Stimulated activated naive CD8-positive, alpha-beta T cell treated with anti-CD3 and anti-CD28 coated beads, Interleukin-15, Interleukin-2, amounts not matched to agents 100 ng/mL and 50 ng/mL, for 24 hours (primary cell): ENCODE measurements around the gene RBBP8.

Source experiments
- H3K27ac Mint-ChIP-seq: one replicate; pipeline ENCODE4 v1.8.0; 2021; ENCODE audit warnings: mild to moderate bottlenecking, mixed read lengths
- H3K27me3 Mint-ChIP-seq: one replicate; pipeline ENCODE4 v1.8.0; 2021; ENCODE audit warnings: mixed read lengths
- H3K36me3 Mint-ChIP-seq: one replicate; pipeline ENCODE4 v1.8.0; 2021; ENCODE audit warnings: low read depth, mixed read lengths
- H3K4me1 Mint-ChIP-seq: one replicate; pipeline ENCODE4 v1.8.0; 2021; ENCODE audit warnings: low read depth, mixed read lengths
- H3K4me3 Mint-ChIP-seq: one replicate; pipeline ENCODE4 v1.8.0; 2021; ENCODE audit warnings: mild to moderate bottlenecking, mixed read lengths
- H3K9me3 Mint-ChIP-seq: one replicate; pipeline ENCODE4 v1.8.0; 2021; ENCODE audit warnings: mixed read lengths

The RBBP8 gene

DNA sequence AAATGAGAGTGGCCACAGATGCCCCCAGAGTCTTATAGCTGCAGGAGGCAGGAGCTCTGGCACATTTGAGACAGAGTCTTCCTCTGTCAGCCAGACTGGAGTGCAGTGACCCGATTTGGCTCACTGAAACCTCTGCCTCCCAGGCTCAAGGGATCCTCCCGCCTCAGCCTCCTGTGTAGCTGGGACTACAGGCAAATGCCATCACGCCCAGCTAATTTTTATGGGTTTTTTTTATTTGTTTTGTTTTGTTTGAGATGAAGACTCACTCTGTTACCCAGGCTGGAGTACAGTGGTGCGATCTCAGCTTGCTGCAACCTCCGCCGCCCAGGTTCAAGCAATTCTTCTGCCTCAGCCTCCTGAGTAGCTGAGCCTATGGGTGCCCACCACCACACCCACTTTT is 121.4 kb downstream of the RBBP8 start:
- H3K27ac Mint-ChIP-seq, result no peak overlapping the region
- H3K4me1 Mint-ChIP-seq, result peaks cover 11% of the 10 kb centered on the region
- H3K4me3 Mint-ChIP-seq, result no peak overlapping the region
- H3K27me3 Mint-ChIP-seq, result peaks cover 3% of the 10 kb centered on the region
- no peaks in the 10 kb centered on the region for H3K36me3 Mint-ChIP-seq
- no peaks in the 10 kb centered on the region for H3K9me3 Mint-ChIP-seq

DNA sequence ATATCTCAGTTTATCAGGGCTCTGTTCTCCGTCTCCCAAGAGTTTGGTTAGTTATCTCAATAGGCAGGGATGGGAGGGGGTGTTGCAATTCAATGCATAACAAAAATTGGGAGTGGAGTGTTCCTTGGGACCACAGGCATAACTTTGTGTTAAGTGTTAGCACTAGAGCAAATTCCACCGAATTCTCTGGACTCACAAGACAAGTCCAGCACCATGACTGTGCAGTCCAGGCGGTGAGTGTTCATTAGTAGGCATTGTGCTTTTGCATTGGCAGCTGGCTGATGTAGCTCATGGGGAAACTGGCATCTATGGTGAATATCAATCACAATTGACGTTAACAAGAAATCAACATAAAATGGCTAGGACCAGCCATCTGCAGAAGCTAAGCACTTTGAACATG is 123.2 kb downstream of the RBBP8 start:
- Mint-ChIP-seq H3K36me3 (no peaks in the 10 kb centered on the region), H3K27me3 (peaks cover 3% of the 10 kb centered on the region), H3K4me1 (no peaks in the 10 kb centered on the region), H3K27ac (no peak overlapping the region), H3K9me3 (no peaks in the 10 kb centered on the region), H3K4me3 (no peak overlapping the region)

DNA sequence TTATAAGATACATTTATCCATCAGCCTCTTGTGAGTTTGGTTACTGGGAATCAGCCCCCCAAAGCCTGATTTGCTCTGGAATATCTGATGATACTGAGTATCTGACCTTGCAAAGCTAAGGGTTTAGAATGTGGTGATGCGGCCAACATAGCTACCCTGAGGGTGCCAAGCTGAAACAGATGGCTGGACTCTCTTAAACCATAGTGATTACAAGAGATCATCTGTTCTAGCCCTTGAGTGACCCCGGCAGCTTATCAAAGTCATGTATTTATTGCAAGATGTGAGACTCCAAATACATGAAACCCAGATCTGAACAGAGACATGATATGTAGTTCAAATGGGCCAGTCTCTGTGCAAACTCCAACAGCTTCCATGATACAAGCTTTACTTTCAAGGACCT is 124.0 kb downstream of the RBBP8 start:
- no peaks in the 10 kb centered on the region for H3K9me3 Mint-ChIP-seq
- H3K27me3 Mint-ChIP-seq, result peaks cover 3% of the 10 kb centered on the region
- H3K4me1 Mint-ChIP-seq, result no peaks in the 10 kb centered on the region
- H3K4me3 Mint-ChIP-seq, result no peak overlapping the region
- no peak overlapping the region for H3K27ac Mint-ChIP-seq
- H3K36me3 Mint-ChIP-seq, result no peaks in the 10 kb centered on the region

DNA sequence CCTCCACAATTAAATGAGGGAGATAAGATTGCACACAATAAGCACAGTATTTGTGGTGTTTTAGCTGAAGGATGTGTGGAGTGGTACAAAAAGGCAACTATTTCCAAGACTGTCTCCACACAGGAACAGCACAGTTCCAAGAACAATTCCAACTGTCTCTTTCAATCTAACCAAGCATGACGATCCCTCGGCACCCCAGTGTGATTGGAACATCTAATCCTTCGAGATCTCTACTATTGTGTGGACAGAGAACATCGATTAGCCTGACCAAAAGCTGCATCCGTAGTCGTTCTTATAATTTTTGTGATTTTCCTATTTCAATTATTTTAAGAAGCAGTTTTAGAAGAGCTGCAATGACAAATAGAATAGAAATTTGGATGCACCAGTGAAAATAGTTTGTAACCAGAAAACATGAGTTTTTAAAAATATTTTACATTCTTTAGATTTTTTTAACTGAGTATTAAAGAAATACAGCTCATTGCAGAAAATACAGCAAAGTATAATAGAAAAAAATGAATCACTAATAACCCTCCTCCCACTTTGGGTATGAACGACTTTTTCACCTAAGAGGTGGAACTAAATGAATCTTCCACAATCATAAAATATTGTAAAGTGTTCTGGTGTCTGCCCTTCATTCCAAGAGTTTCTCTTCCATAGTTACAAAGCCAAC is 125.8 kb downstream of the RBBP8 start:
- Mint-ChIP-seq H3K4me1 (no peaks in the 10 kb centered on the region), H3K36me3 (peaks cover 5% of the 10 kb centered on the region), H3K4me3 (no peak overlapping the region), H3K27ac (no peak overlapping the region), H3K27me3 (peaks cover 3% of the 10 kb centered on the region), H3K9me3 (peaks cover 8% of the 10 kb centered on the region)

DNA sequence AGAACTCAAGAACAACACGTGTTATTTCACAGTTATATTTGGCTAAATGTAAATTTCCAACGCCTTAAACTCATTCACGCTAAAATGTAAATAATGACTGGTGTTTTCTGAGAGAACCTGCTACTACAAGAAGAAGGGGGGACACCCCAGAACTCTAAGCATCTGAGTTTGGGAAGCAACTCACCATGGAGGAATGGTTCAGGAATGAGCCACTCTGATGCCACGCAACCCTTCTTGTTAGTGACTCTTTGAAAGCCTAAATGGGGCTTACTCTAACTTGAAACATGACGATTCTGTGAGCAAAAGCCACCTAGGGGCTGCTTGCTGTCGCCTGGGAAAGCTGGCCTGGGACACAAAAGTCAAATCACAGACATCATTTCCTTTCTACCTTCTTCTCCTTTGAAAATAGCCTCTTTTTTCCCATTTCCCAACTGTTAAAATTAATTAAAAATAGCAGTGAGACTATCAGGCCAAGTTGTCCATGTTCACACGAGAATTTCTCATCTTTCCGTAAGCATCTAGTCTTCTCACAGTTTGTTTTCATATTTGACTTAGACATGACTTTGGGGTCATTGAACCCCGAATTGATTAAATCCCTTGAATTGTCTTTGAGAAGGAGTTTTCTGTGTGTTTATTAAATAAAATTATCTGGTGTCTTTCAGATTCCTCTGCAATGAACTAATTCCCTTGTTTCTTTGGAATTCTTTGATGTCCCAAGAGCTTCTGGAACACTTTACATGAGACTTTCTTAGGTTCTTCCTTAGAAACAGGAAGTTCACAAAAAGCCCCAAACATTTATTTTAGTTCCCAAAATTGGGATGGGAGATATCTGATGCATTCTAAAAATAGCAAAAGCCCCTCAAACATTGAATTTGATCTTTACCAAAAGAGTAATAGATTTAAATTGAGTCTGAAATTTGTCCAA is 126.7 kb downstream of the RBBP8 start:
- Mint-ChIP-seq H3K9me3 (peaks cover 8% of the 10 kb centered on the region), H3K4me3 (no peak overlapping the region), H3K27me3 (no peaks in the 10 kb centered on the region), H3K27ac (no peak overlapping the region), H3K4me1 (no peaks in the 10 kb centered on the region), H3K36me3 (peaks cover 5% of the 10 kb centered on the region)

DNA sequence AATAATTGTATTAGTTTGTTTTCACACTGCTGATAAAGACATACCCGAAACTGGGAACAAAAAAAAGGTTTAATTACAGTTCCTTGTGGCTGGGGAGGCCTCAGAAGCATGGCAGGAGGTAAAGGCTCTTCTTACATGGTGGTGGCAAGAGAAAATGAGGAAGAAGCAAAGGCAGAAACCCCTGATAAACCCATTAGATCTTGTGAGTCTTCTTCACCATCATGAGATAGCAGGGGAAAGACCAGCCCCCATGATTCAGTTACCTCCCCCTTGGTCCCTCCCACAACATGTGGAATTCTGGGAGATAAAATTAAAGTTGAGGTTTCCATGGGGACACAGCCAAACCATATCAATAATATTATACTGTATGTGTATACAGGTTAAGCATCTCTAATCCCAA is 128.9 kb downstream of the RBBP8 start:
- Mint-ChIP-seq H3K27ac (no peak overlapping the region), H3K27me3 (no peaks in the 10 kb centered on the region), H3K4me1 (peaks cover under 1% of the 10 kb centered on the region), H3K4me3 (no peak overlapping the region), H3K36me3 (peaks cover 5% of the 10 kb centered on the region), H3K9me3 (peaks cover 8% of the 10 kb centered on the region)

DNA sequence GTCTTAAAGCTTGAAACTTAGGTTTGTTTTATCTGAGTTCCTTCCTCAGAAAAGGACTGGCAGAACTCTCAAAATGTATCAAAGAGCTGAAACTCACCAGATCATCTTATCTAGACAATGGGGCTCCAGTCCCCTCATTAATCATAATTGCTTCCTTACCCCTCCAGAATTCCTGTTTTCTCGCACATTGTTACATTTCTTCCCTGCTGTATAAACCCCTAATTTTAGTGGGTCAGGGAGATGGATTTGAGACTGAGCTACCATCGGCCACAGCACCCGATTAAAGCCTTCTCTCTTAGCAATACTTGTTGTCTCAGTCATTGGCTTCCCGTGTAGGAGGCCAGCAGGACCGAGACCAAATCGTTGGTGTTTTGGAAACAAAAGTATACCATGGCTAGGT is 130.4 kb downstream of the RBBP8 start:
- Mint-ChIP-seq H3K9me3 (peaks cover 8% of the 10 kb centered on the region), H3K4me3 (no peak overlapping the region)

DNA sequence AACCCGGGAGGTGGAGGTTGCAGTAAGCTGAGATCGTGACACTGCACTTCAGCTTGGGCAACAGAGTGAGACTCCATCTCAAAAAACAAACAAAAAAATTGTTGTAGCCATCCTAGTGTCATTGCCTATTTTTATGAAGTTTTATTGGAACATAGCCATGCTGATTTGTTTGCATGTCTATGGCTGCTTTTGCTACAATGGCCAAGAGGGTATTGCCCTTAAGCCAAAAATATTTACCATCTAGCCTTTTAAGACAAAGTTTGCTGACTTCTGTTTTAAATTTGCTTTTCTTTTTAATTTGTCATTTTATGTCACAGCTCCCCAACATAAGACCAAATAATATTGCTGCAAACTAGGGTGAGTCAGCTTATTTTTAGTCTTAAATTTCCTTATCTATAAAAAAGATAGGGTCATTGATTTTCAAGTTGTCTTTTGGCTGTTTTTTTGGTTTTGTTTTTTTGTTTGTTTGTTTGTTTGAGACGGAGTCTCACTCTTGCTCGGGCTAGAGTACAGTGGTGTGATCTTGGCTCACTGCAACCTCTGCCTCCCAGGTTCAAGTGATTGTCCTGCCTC is 132.2 kb downstream of the RBBP8 start:
- Mint-ChIP-seq H3K27me3 (no peaks in the 10 kb centered on the region), H3K36me3 (peaks cover 5% of the 10 kb centered on the region), H3K4me3 (no peak overlapping the region), H3K9me3 (peaks cover 11% of the 10 kb centered on the region), H3K4me1 (peaks cover 28% of the 10 kb centered on the region), H3K27ac (no peak overlapping the region)

More for the DNA sequence above, 130.4 kb downstream of the RBBP8 start:
- H3K36me3 Mint-ChIP-seq, result peaks cover 5% of the 10 kb centered on the region
- no peak overlapping the region for H3K27ac Mint-ChIP-seq
- H3K27me3 Mint-ChIP-seq, result no peaks in the 10 kb centered on the region
- peaks cover 11% of the 10 kb centered on the region for H3K4me1 Mint-ChIP-seq

DNA sequence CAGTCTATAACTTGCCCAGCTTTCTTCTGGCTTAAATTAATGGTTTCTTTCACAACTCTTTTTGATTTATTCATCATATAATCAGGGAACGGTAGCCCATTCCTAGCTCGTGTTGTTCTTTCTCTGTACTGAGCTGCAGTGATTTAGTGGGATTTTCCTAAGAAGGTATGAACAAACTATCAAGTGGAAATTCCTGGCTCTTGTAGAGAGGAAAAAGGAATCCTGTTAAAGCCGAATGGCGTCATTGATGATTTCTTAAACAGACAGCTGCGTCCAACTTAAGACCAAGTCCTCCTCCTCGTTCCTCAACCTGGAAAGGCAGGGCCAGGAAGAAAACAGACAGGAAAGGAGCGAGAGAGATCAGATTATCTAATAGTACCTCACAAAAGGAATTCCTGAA is 132.9 kb downstream of the RBBP8 start:
- Mint-ChIP-seq H3K4me3 (no peak overlapping the region), H3K27ac (no peak overlapping the region), H3K9me3 (peaks cover 16% of the 10 kb centered on the region), H3K27me3 (no peaks in the 10 kb centered on the region), H3K36me3 (peaks cover 5% of the 10 kb centered on the region), H3K4me1 (peaks cover 35% of the 10 kb centered on the region)

DNA sequence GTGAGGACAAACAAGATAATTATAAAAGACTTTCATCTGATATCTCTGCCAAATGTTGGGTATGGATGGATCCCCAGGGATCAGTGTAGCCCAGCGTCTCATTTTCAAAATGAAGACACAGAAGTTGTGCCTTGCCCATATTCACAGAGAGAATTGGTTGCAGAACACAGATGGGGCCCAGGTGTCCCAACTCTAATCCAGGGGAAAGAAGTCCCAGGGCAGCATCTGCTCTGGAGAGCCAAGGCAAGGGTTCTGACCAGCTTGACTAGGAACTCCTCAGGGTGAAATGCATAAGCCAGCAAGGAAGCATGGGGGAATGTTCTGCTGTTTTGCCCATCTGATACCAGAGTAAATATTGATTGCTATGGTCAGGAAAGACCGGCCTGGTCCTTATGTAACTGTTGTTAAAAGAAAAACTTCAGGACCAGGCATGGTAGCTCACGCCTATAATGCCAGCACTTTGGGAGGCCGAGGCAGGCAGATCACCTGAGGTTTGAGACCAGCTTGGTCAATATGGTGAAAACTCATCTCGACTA is 133.4 kb downstream of the RBBP8 start:
- Mint-ChIP-seq H3K27me3 (no peaks in the 10 kb centered on the region), H3K9me3 (peaks cover 17% of the 10 kb centered on the region), H3K4me1 (peaks cover 40% of the 10 kb centered on the region), H3K27ac (no peak overlapping the region), H3K36me3 (peaks cover 5% of the 10 kb centered on the region), H3K4me3 (no peak overlapping the region)

DNA sequence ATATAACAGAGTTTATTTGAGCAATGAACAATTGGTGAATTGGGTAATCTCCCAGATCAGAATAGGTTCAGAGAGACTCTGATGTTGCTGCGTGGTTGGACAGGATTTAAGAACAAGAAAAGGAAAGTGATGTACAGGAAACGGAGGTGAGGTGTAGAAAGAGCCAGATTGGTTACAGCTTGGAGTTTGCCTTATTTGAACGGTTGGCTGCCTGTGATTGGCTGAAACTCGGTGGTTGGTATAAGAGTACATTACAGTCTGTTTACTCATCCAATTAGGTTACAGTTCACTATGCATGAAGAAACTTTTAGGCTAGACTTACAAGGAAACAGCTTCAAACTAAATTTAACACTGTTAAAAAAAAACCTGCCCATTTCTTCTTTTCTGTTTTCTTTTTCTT is 134.1 kb downstream of the RBBP8 start:
- peaks cover 47% of the 10 kb centered on the region for H3K4me1 Mint-ChIP-seq
- H3K36me3 Mint-ChIP-seq, result peaks cover 5% of the 10 kb centered on the region
- no peak overlapping the region for H3K4me3 Mint-ChIP-seq
- H3K27me3 Mint-ChIP-seq, result no peaks in the 10 kb centered on the region
- peaks cover 19% of the 10 kb centered on the region for H3K9me3 Mint-ChIP-seq
- no peak overlapping the region for H3K27ac Mint-ChIP-seq

DNA sequence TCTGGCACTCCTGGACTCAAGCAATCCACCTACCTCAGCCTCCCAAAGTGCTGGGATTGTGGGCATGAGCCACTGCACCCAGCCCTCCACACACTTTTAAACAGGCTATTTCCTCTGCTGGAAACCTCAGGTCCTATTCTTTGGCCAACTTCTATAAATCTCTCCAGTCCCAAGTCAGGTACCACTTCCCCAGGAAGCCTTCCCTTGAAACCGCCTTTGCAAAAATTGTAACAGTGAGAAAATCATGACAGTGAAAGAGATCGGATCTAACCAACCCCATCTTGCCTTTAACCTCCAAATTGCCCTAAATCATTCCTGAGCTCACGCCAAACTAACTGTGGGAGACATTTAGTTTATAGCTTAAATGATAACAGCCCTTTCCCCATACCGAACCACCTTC is 134.9 kb downstream of the RBBP8 start:
- Mint-ChIP-seq H3K27ac (no peak overlapping the region), H3K9me3 (peaks cover 18% of the 10 kb centered on the region), H3K36me3 (peaks cover 4% of the 10 kb centered on the region), H3K4me1 (peaks cover 49% of the 10 kb centered on the region), H3K4me3 (no peak overlapping the region), H3K27me3 (no peaks in the 10 kb centered on the region)

DNA sequence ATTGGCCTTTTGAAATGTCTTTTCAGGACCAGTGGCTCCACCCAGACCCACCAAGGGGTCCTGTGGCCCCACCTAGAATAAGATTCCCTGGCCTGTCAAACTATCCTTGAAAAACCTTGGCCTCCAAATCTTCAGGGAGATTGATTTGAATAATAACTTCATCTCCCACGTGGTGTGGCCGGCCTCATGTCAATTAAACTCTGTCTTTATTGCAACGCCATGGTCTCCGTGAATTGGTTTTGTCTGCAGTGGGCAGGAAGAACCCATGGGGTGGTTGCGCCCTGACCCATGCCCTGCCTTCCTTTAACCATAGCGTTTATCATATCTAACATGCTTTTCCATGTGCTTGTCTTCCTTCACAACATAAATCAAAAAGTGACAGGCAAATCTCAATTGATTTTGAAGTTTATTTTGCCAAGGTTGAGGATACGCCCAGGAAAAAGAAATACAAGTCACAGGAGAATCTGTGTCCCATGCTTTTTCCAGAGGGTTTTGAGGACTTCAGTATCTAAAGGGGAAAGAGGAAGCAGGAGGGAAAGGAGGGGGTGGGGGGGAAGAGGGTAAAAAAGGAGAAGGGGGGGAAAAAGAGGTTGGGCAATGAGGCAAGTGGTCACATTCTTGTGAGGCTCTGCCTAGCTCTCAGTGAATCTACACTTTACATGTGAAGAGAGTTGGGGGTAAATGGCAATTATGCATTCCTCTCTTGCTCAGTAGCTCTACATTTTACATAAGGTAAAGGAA is 135.6 kb downstream of the RBBP8 start:
- Mint-ChIP-seq H3K9me3 (peaks cover 12% of the 10 kb centered on the region), H3K27ac (no peak overlapping the region)

DNA sequence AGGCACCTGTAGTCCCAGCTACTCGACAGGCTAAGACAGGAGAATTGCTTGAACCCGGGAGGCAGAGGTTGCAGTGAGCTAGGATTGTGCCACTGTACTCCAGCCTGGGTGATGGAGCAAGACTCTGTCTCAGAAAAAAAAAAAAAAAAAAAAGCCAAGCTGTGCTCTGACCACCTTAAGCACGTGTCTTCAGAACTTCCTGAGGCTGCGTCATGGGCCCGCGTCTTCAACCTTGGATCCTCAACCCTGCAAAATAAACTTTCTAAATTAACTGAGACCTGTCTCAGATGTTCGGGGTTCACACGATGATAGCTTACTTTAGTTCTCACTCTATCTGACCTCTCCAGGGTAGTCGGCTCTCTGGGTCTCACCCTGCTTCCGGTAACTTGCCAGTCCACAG is 136.4 kb downstream of the RBBP8 start:
- Mint-ChIP-seq H3K36me3 (no peaks in the 10 kb centered on the region), H3K27me3 (no peaks in the 10 kb centered on the region), H3K9me3 (peaks cover 12% of the 10 kb centered on the region), H3K27ac (no peak overlapping the region), H3K4me3 (no peak overlapping the region), H3K4me1 (peaks cover 49% of the 10 kb centered on the region)

More for the DNA sequence above, 135.6 kb downstream of the RBBP8 start:
- no peak overlapping the region for H3K4me3 Mint-ChIP-seq
- H3K4me1 Mint-ChIP-seq, result peaks cover 49% of the 10 kb centered on the region
- H3K27me3 Mint-ChIP-seq, result no peaks in the 10 kb centered on the region
- no peaks in the 10 kb centered on the region for H3K36me3 Mint-ChIP-seq
